Stomach (tissue), 4 donors: ENCODE data around the gene BRD3OS.

Experiments
- POLR2A ChIP-seq, 4 donors: fragments of 450-650 bp; IDR thresholded peaks; one replicate each; pipeline ENCODE4 v1.6.1; 2016; ENCODE audit warnings: antibody characterized with exemption in 4 of 4, control low read depth in 2 of 4, mild to moderate bottlenecking in 1 of 4, moderate library complexity in 1 of 4
- POLR2AphosphoS5 ChIP-seq, 3 donors: sonication (generic); formaldehyde crosslinking; IDR thresholded peaks; one replicate each; pipeline ENCODE4 v1.6.1; 2016; ENCODE audit warnings: antibody characterized with exemption in 3 of 3
- TF ChIP-seq, protein P1 (sequence below), 7 experiments: fragments of 450-650 bp in 4 of 7; fragments of 200-600 bp in 3 of 7; sonication (generic) in 3 of 7; IDR thresholded peaks; one replicate each; pipeline ENCODE4 v1.5.1; 2016 to 2019; ENCODE audit warnings: antibody characterized with exemption in 7 of 7, control low read depth in 2 of 7, mild to moderate bottlenecking in 1 of 7

DNA sequence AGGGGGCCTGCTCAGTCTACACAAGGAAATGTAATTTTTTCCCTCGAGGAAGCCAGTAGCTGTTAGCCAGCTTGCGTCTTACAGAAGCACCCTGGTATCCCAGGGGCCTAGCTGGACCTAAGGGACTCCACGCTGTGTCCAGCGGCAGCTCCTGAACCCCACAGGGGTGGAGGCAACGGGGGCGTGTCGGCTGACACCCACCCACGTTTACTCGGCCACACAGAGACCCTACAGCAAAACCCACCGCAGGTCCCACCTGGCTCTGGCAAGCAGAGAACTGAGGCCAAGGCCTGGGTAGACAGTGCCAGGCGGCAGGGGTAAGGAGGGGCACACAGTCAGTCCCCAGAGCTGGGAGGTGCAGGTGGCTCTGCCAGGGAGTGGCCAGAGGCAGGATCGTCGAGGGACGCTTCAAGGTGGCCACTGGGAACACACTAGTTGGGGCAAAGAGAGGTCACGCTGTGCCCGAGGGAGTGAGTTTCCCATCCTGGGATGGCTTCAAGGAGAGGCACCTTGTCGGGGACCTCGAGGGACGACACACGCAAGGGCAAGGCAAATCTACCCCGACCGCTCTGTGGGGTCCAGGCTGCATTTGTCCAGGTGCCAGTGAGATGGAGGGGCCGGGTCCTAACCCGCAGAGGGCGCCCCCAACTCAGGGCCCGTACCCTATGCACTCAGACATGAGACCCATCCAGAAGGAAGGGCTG is 20.7 kb downstream of the BRD3OS start:
- TF ChIP-seq, protein P1, sequence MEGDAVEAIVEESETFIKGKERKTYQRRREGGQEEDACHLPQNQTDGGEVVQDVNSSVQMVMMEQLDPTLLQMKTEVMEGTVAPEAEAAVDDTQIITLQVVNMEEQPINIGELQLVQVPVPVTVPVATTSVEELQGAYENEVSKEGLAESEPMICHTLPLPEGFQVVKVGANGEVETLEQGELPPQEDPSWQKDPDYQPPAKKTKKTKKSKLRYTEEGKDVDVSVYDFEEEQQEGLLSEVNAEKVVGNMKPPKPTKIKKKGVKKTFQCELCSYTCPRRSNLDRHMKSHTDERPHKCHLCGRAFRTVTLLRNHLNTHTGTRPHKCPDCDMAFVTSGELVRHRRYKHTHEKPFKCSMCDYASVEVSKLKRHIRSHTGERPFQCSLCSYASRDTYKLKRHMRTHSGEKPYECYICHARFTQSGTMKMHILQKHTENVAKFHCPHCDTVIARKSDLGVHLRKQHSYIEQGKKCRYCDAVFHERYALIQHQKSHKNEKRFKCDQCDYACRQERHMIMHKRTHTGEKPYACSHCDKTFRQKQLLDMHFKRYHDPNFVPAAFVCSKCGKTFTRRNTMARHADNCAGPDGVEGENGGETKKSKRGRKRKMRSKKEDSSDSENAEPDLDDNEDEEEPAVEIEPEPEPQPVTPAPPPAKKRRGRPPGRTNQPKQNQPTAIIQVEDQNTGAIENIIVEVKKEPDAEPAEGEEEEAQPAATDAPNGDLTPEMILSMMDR (IDR thresholded peaks at IDR 0.05): no peak
- TF ChIP-seq POLR2A (IDR thresholded peaks at IDR 0.05) (no peak), POLR2AphosphoS5 (IDR thresholded peaks at IDR 0.05) (no peak)
